Upper lobe of left lung (tissue), 4 donors: ENCODE measurements around the gene SEMA7A.

ENCODE experiments used
- CTCF ChIP-seq, 6 experiments: fragments of 450-650 bp in 4 of 6; fragments of 200-600 bp in 2 of 6; sonication (generic) in 2 of 6; IDR thresholded peaks; one replicate each; pipeline ENCODE4 v1.5.1; 2016 to 2019; ENCODE audit warnings: antibody characterized with exemption in 6 of 6
- POLR2A ChIP-seq, 4 donors: fragments of 450-650 bp; IDR thresholded peaks; one replicate each; pipeline ENCODE4 v1.5.1; 2016 to 2017; ENCODE audit warnings: antibody characterized with exemption in 4 of 4, mild to moderate bottlenecking in 2 of 4
- POLR2AphosphoS5 ChIP-seq, 2 donors: sonication (generic); formaldehyde crosslinking; IDR thresholded peaks; one replicate each; pipeline ENCODE4 v1.5.1; 2017; ENCODE audit warnings: antibody characterized with exemption in 2 of 2

GRCh38 chr15:74428970-74429780 lies 4.6 kb downstream of the SEMA7A start:
- TF ChIP-seq POLR2AphosphoS5 (IDR thresholded peaks at IDR 0.05) (no peak), CTCF (IDR thresholded peaks at IDR 0.05) (no peak), POLR2A (IDR thresholded peaks at IDR 0.05) (no peak)
